B cell (primary cell): ENCODE data around the gene ADARB2. TPM values are rescaled to one million over a fixed set of nuclear protein-coding genes. Genes with fewer than 3 reads are reported as not detected.

Experiments used
- ATAC-seq: fragments of 200-7000 bp; cut with Tn5 transposase; one replicate; pipeline ENCODE4 v1.10.0; 2021; ENCODE audit warnings: low read depth, mild to moderate bottlenecking, moderate number of reproducible peaks, moderate library complexity
- CTCF ChIA-PET: fragments of 350-600 bp; sonication (Branson Sonifier 250); formaldehyde crosslinking; loops from one replicate; lab custom pipeline; 2021; ENCODE audit warnings: antibody characterized with exemption, inconsistent platforms; lab: Charles Lee
- POLR2A ChIA-PET: fragments of 350-600 bp; sonication (Branson Sonifier 250); formaldehyde crosslinking; loops from one replicate; lab custom pipeline; 2021; ENCODE audit warnings: antibody characterized with exemption; lab: Charles Lee
- DNase-seq: peaks from one replicate; pipeline ENCODE4 v3.0.0; 2013
- H2AFZ ChIP-seq: 2 replicates; pipeline ENCODE4 v1.6.1; 2012; ENCODE audit warnings: mild to moderate bottlenecking, low read depth, low read length; ENCODE audit not compliant: insufficient read depth, poor library complexity, severe bottlenecking
- H3K27ac ChIP-seq, 2 donors: 1 replicate in 1 of 2; 2 replicates in 1 of 2; pipeline ENCODE4 v1.5.1; 2012 to 2013; ENCODE audit warnings: low read length in 2 of 2, mild to moderate bottlenecking in 2 of 2, moderate library complexity in 1 of 2
- H3K27me3 ChIP-seq, 4 experiments: fragments of 200-600 bp in 1 of 4; sonication (generic) in 1 of 4; replicated peaks in 1 of 4; 1 replicate in 2 of 4; 2 replicates in 2 of 4; pipeline versions ENCODE4 v1.6.1 to v1.7.0; 2013 to 2016; ENCODE audit warnings: low read length in 3 of 4, mild to moderate bottlenecking in 2 of 4, mixed read lengths in 1 of 4, moderate library complexity in 1 of 4; ENCODE audit not compliant: insufficient read depth in 4 of 4, control insufficient read depth in 3 of 4; ENCODE audit errors: control extremely low read depth in 1 of 4
- H3K36me3 ChIP-seq, 2 experiments: replicated peaks in 1 of 2; 1 replicate in 1 of 2; 2 replicates in 1 of 2; pipeline versions ENCODE4 v1.6.1 to v1.7.1; 2013; ENCODE audit warnings: low read length in 1 of 2; ENCODE audit not compliant: insufficient read depth in 2 of 2, control insufficient read depth in 1 of 2; ENCODE audit errors: control extremely low read depth in 1 of 2, extremely low read depth in 1 of 2
- H3K4me1 ChIP-seq, 2 donors: fragments of 200-600 bp in 1 of 2; sonication (generic) in 1 of 2; 1 replicate in 1 of 2; 2 replicates in 1 of 2; pipeline versions ENCODE4 v1.5.1 to v1.6.1; 2013 to 2017; ENCODE audit warnings: low read length in 2 of 2; ENCODE audit not compliant: control insufficient read depth in 2 of 2, insufficient read depth in 2 of 2
- H3K4me2 ChIP-seq: replicated peaks from 2 replicates; pipeline ENCODE3; 2012; ENCODE audit warnings: mild to moderate bottlenecking, low read depth, low read length; ENCODE audit not compliant: poor library complexity, severe bottlenecking
- H3K4me3 ChIP-seq, 5 experiments: fragments of 200-600 bp in 1 of 5; sonication (generic) in 1 of 5; 1 replicate in 3 of 5; 2 replicates in 2 of 5; pipeline versions ENCODE4 v1.5.1 to v1.7.0; 2011 to 2016; ENCODE audit warnings: low read length in 4 of 5, mild to moderate bottlenecking in 4 of 5, low read depth in 2 of 5, control low read depth in 1 of 5, moderate library complexity in 1 of 5; ENCODE audit not compliant: insufficient read depth in 1 of 5; ENCODE audit errors: control extremely low read depth in 1 of 5, extremely low read depth in 1 of 5
- H3K79me2 ChIP-seq: fragments of 200-600 bp; sonication (generic); one replicate; pipeline ENCODE4 v1.6.0; 2016; ENCODE audit warnings: low read length; ENCODE audit not compliant: control insufficient read depth, insufficient read depth
- H3K9ac ChIP-seq: fragments of 200-600 bp; sonication (generic); 2 replicates; pipeline ENCODE4 v1.6.1; 2017; ENCODE audit warnings: mild to moderate bottlenecking, low read length, moderate library complexity
- H3K9me3 ChIP-seq, 3 donors: one replicate each; pipeline versions ENCODE4 v1.6.1 to v1.7.1; 2013; ENCODE audit warnings: low read length in 2 of 3; ENCODE audit not compliant: control insufficient read depth in 2 of 3, insufficient read depth in 1 of 3; ENCODE audit errors: control extremely low read depth in 1 of 3
- H4K20me1 ChIP-seq: 2 replicates; pipeline ENCODE4 v1.6.0; 2012; ENCODE audit warnings: mild to moderate bottlenecking, low read length; ENCODE audit not compliant: insufficient read depth, control insufficient read depth, poor library complexity, severe bottlenecking
- H3K27ac Mint-ChIP-seq: one replicate; pipeline ENCODE4 v1.8.0; 2021; ENCODE audit warnings: mixed read lengths
- H3K27me3 Mint-ChIP-seq: one replicate; pipeline ENCODE4 v1.8.0; 2021; ENCODE audit warnings: mixed read lengths
- H3K4me1 Mint-ChIP-seq: one replicate; pipeline ENCODE4 v1.8.0; 2021; ENCODE audit warnings: mixed read lengths
- H3K4me3 Mint-ChIP-seq: one replicate; pipeline ENCODE4 v1.8.0; 2021; ENCODE audit warnings: mixed read lengths
- H3K9me3 Mint-ChIP-seq: one replicate; pipeline ENCODE4 v1.8.0; 2022; ENCODE audit warnings: mixed read lengths; ENCODE audit not compliant: insufficient read depth
- CTCF ChIP-seq: fragments of 200-600 bp; IDR thresholded peaks from one replicate; pipeline ENCODE4 v1.8.0; 2022; ENCODE audit warnings: antibody characterized with exemption, mild to moderate bottlenecking
- EZH2 ChIP-seq: IDR thresholded peaks from 2 replicates; pipeline ENCODE4 v1.6.1; 2012; ENCODE audit warnings: borderline replicate concordance, low read depth, mild to moderate bottlenecking, moderate library complexity, low read length; ENCODE audit not compliant: insufficient read depth, poor library complexity, severe bottlenecking
- WGBS: methylation state at CpG from one replicate; pipeline ENCODE4 v1.1.5; 2013; ENCODE audit warnings: missing lambda C conversion rate; ENCODE audit not compliant: insufficient coverage; 5-methylcytosine and 5-hydroxymethylcytosine counted together
- intact Hi-C: fragments of 100-400 bp; cut with micrococcal nuclease; formaldehyde crosslinking; loops from one replicate; pipeline ENCODE4 v1.10.0; 2022
- polyA plus RNA-seq: library from polyadenylated mRNA; depleted of rRNA; stranded (reverse); fragments of >200 nt; gene quantifications from 2 replicates; pipeline ENCODE4 v1.2.3, GENCODE V29; 2012
- total RNA-seq, 2 donors: library from RNA; stranded (reverse); fragments of 120-200 nt in 1 of 2; gene quantifications; 1 replicate in 1 of 2; 2 replicates in 1 of 2; pipeline versions ENCODE4 v1.2.3 to v1.2.4, GENCODE V29; 2013 to 2022

Gene ADARB2
- total and polyA plus RNA-seq, 2 donors (not counting 1 experiment from before 2014, with no cell fraction given) = 0.13 to 0.96 TPM

GRCh38 chr10:1625079-1625478 lies 112.2 kb downstream of the ADARB2 start:
- H3K4me2 ChIP-seq = no peak overlapping the region
- no peak for TF ChIP-seq CTCF
- TF ChIP-seq EZH2 = no peak
- Mint-ChIP-seq H3K4me1 (peaks cover 4% of the 10 kb centered on the region), H3K27me3 (peaks cover 14% of the 10 kb centered on the region), H3K4me3 (no peak overlapping the region), H3K27ac (no peak overlapping the region), H3K9me3 (no peaks in the 10 kb centered on the region)
- no peak overlapping the region for H3K27ac ChIP-seq
- CTCF ChIA-PET = no interaction called here
- H4K20me1 ChIP-seq = no peaks in the 10 kb centered on the region
- intact Hi-C loops = no loop called here
- no peak for ATAC-seq
- H3K4me3 ChIP-seq = no peak overlapping the region
- H3K27me3 ChIP-seq = peaks cover 0 to 4% (median 0%) of the 10 kb centered on the region in 4 experiments
- no peak for DNase-seq
- peaks cover 0 to 6% of the 10 kb centered on the region in 2 donors for H3K4me1 ChIP-seq
- WGBS = 86% methylated on average over 6 of the region's 9 CpGs
- H2AFZ ChIP-seq = no peak overlapping the region
- peaks cover 0 to 4% (median 0%) of the 10 kb centered on the region in 3 donors for H3K9me3 ChIP-seq
- H3K36me3 ChIP-seq = no peaks in the 10 kb centered on the region
- no peaks in the 10 kb centered on the region for H3K79me2 ChIP-seq
- H3K9ac ChIP-seq = no peak overlapping the region
- POLR2A ChIA-PET = no interaction called here

GRCh38 chr10:1624240-1624639 lies 113.1 kb downstream of the ADARB2 start:
- intact Hi-C loops = no loop called here
- CTCF ChIA-PET = no interaction called here

More at GRCh38 chr10:1624240-1624639, 113.1 kb downstream of the ADARB2 start:
- no peak overlapping the region for H3K27ac ChIP-seq
- Mint-ChIP-seq H3K4me3 (no peak overlapping the region), H3K27me3 (peaks cover 7% of the 10 kb centered on the region), H3K9me3 (no peaks in the 10 kb centered on the region), H3K27ac (no peak overlapping the region), H3K4me1 (no peaks in the 10 kb centered on the region)
- no peak overlapping the region for H3K4me2 ChIP-seq
- no peaks in the 10 kb centered on the region for H3K79me2 ChIP-seq
- H3K9me3 ChIP-seq = peaks cover 0 to 7% (median 0%) of the 10 kb centered on the region in 3 donors
- POLR2A ChIA-PET = no interaction called here
- no peak overlapping the region for H3K9ac ChIP-seq
- H3K4me1 ChIP-seq = no peaks in the 10 kb centered on the region
- ATAC-seq (no peak), DNase-seq (no peak)
- no peaks in the 10 kb centered on the region for H4K20me1 ChIP-seq
- WGBS = 79% methylated on average over 9 of the region's 12 CpGs
- H2AFZ ChIP-seq = no peak overlapping the region
- no peak overlapping the region for H3K4me3 ChIP-seq
- TF ChIP-seq EZH2 = no peak
- H3K27me3 ChIP-seq = no peaks in the 10 kb centered on the region
- no peaks in the 10 kb centered on the region for H3K36me3 ChIP-seq
